ENCODE data around the gene FOXP1.
A peak's percentile ranks its signal among the peaks of the same experiment; 100 is the strongest.

FOXP1 gene

GRCh38 chr3:71406972-71407810, 176.3 kb downstream of the FOXP1 start:
- FAIRE-seq (no peak), DNase-seq (ENCODE audit: insufficient read length, low spot score) (no peak)
- TF ChIP-seq POLR2A (IDR thresholded peaks at IDR 0.05; ENCODE audit: low read depth, low read length) (no peak), PAX5 (IDR thresholded peaks at IDR 0.05; ENCODE audit: insufficient read depth, low read length, severe bottlenecking) (no peak), POU2F2 (IDR thresholded peaks at IDR 0.05; ENCODE audit: low read depth, low read length) (no peak), TAF1 (IDR thresholded peaks at IDR 0.05; ENCODE audit: low read depth, low read length) (no peak), POLR2AphosphoS5 (IDR thresholded peaks at IDR 0.05; ENCODE audit: low read depth, low read length) (no peak), SPI1 (IDR thresholded peaks at IDR 0.05; ENCODE audit: low read depth, low read length) (no peak)

GRCh38 chr3:71402911-71403310, 180.6 kb downstream of the FOXP1 start:
- no peak for FAIRE-seq
- no peak for DNase-seq (ENCODE audit: insufficient read length, low spot score)
- no peak for TF ChIP-seq SPI1 (IDR thresholded peaks at IDR 0.05; ENCODE audit: low read depth, low read length)
- TF ChIP-seq POU2F2 (IDR thresholded peaks at IDR 0.05; ENCODE audit: low read depth, low read length) = no peak
- no peak for TF ChIP-seq PAX5 (IDR thresholded peaks at IDR 0.05; ENCODE audit: insufficient read depth, low read length, severe bottlenecking)
- TF ChIP-seq POLR2A (IDR thresholded peaks at IDR 0.05; ENCODE audit: low read depth, low read length) = no peak
- TF ChIP-seq POLR2AphosphoS5 (IDR thresholded peaks at IDR 0.05; ENCODE audit: low read depth, low read length) = no peak
- TF ChIP-seq TAF1 (IDR thresholded peaks at IDR 0.05; ENCODE audit: low read depth, low read length) = no peak

- TF ChIP-seq POU2F2 (IDR thresholded peaks at IDR 0.05; ENCODE audit: low read depth, low read length) (no peak), TAF1 (IDR thresholded peaks at IDR 0.05; ENCODE audit: low read depth, low read length) (no peak), SPI1 (IDR thresholded peaks at IDR 0.05; ENCODE audit: low read depth, low read length) (no peak), POLR2AphosphoS5 (IDR thresholded peaks at IDR 0.05; ENCODE audit: low read depth, low read length) (no peak), PAX5 (IDR thresholded peaks at IDR 0.05; ENCODE audit: insufficient read depth, low read length, severe bottlenecking) (no peak), POLR2A (IDR thresholded peaks at IDR 0.05; ENCODE audit: low read depth, low read length) (no peak)
- no peak for FAIRE-seq
Measured at GRCh38 chr3:71402280-71402679, 181.2 kb downstream of the FOXP1 start.

GRCh38 chr3:71401695-71402231, 181.8 kb downstream of the FOXP1 start:
- no peak for DNase-seq (ENCODE audit: insufficient read length, low spot score)
- FAIRE-seq = no peak
- TF ChIP-seq PAX5 (IDR thresholded peaks at IDR 0.05; ENCODE audit: insufficient read depth, low read length, severe bottlenecking) = no peak

More at GRCh38 chr3:71402280-71402679, 181.2 kb downstream of the FOXP1 start:
- no peak for DNase-seq (ENCODE audit: insufficient read length, low spot score)

GRCh38 chr3:71400986-71401451, 182.5 kb downstream of the FOXP1 start:
- DNase-seq (ENCODE audit: insufficient read length, low spot score) (no peak), FAIRE-seq (no peak)

GRCh38 chr3:71399478-71399877, 184.1 kb downstream of the FOXP1 start:
- DNase-seq (ENCODE audit: insufficient read length, low spot score) (no peak), FAIRE-seq (peak; percentile 54)

More at GRCh38 chr3:71400986-71401451, 182.5 kb downstream of the FOXP1 start:
- TF ChIP-seq PAX5 (IDR thresholded peaks at IDR 0.05; ENCODE audit: insufficient read depth, low read length, severe bottlenecking) (no peak), POLR2AphosphoS5 (IDR thresholded peaks at IDR 0.05; ENCODE audit: low read depth, low read length) (no peak), TAF1 (IDR thresholded peaks at IDR 0.05; ENCODE audit: low read depth, low read length) (no peak), SPI1 (IDR thresholded peaks at IDR 0.05; ENCODE audit: low read depth, low read length) (no peak), POU2F2 (IDR thresholded peaks at IDR 0.05; ENCODE audit: low read depth, low read length) (no peak), POLR2A (IDR thresholded peaks at IDR 0.05; ENCODE audit: low read depth, low read length) (no peak)

GRCh38 chr3:71398157-71398836, 185.2 kb downstream of the FOXP1 start:
- no peak for DNase-seq (ENCODE audit: insufficient read length, low spot score)
- no peak for TF ChIP-seq POLR2A (IDR thresholded peaks at IDR 0.05; ENCODE audit: low read depth, low read length)
- no peak for TF ChIP-seq POLR2AphosphoS5 (IDR thresholded peaks at IDR 0.05; ENCODE audit: low read depth, low read length)
- no peak for TF ChIP-seq POU2F2 (IDR thresholded peaks at IDR 0.05; ENCODE audit: low read depth, low read length)
- TF ChIP-seq TAF1 (IDR thresholded peaks at IDR 0.05; ENCODE audit: low read depth, low read length) = no peak
- no peak for TF ChIP-seq PAX5 (IDR thresholded peaks at IDR 0.05; ENCODE audit: insufficient read depth, low read length, severe bottlenecking)
- no peak for TF ChIP-seq SPI1 (IDR thresholded peaks at IDR 0.05; ENCODE audit: low read depth, low read length)
- no peak for FAIRE-seq

More at GRCh38 chr3:71399478-71399877, 184.1 kb downstream of the FOXP1 start:
- TF ChIP-seq TAF1 (IDR thresholded peaks at IDR 0.05; ENCODE audit: low read depth, low read length) = no peak

GRCh38 chr3:71397726-71398125, 185.8 kb downstream of the FOXP1 start:
- FAIRE-seq (no peak), DNase-seq (ENCODE audit: insufficient read length, low spot score) (no peak)
- TF ChIP-seq PAX5 (IDR thresholded peaks at IDR 0.05; ENCODE audit: insufficient read depth, low read length, severe bottlenecking) (no peak), TAF1 (IDR thresholded peaks at IDR 0.05; ENCODE audit: low read depth, low read length) (no peak), POU2F2 (IDR thresholded peaks at IDR 0.05; ENCODE audit: low read depth, low read length) (no peak), POLR2A (IDR thresholded peaks at IDR 0.05; ENCODE audit: low read depth, low read length) (no peak), SPI1 (IDR thresholded peaks at IDR 0.05; ENCODE audit: low read depth, low read length) (no peak), POLR2AphosphoS5 (IDR thresholded peaks at IDR 0.05; ENCODE audit: low read depth, low read length) (no peak)

GRCh38 chr3:71397046-71397445, 186.5 kb downstream of the FOXP1 start:
- no peak for DNase-seq (ENCODE audit: insufficient read length, low spot score)
- no peak for TF ChIP-seq SPI1 (IDR thresholded peaks at IDR 0.05; ENCODE audit: low read depth, low read length)
- TF ChIP-seq POU2F2 (IDR thresholded peaks at IDR 0.05; ENCODE audit: low read depth, low read length) = no peak
- no peak for TF ChIP-seq POLR2AphosphoS5 (IDR thresholded peaks at IDR 0.05; ENCODE audit: low read depth, low read length)

More at GRCh38 chr3:71397046-71397445, 186.5 kb downstream of the FOXP1 start:
- FAIRE-seq = no peak
